Hematopoietic multipotent progenitor cell treated with erythropoietin and hydrocortisone succinate and interleukin-3 and kit ligand, for 4 days (in vitro differentiated cells): ENCODE results near the gene PDCD5.
A peak's percentile ranks its signal among the peaks of the same experiment; 100 is the strongest.
"Not testable (repeated sequence)": the region's sequence is repeated elsewhere in the genome, so short reads cannot be mapped to it uniquely, and the experiment has no call there.

Experiments used
- DNase-seq: peaks from one replicate; pipeline ENCODE4 v3.0.0-alpha.2; 2015

The PDCD5 gene

GRCh38 chr19:32580901-32581704 is at the start of gene PDCD5:
TSS of gene PDCD5 (plus strand) at chr19:32581190. CDS start at chr19:32581262, 72 bp downstream.
- peak; percentile 98 for DNase-seq

GRCh38 chr19:32532233-32532632 is 48.8 kb upstream of the PDCD5 start:
- peak; percentile 47 for DNase-seq

GRCh38 chr19:32537580-32537979 is 43.4 kb upstream of the PDCD5 start:
- no peak for DNase-seq

GRCh38 chr19:32539240-32539916 is 41.6 kb upstream of the PDCD5 start:
- DNase-seq, result no peak

GRCh38 chr19:32540621-32541020 is 40.4 kb upstream of the PDCD5 start:
- peak; percentile 73 for DNase-seq

- not testable (repeated sequence) for DNase-seq
Observed at GRCh38 chr19:32541376-32541775, 39.6 kb upstream of the PDCD5 start.

- DNase-seq, result peak; percentile 14
Observed at GRCh38 chr19:32542477-32543108, 38.4 kb upstream of the PDCD5 start.

- no peak for DNase-seq
Observed at GRCh38 chr19:32543115-32543900, 37.7 kb upstream of the PDCD5 start.

GRCh38 chr19:32544917-32545316 is 36.1 kb upstream of the PDCD5 start:
- no peak for DNase-seq

GRCh38 chr19:32550666-32551065 is 30.3 kb upstream of the PDCD5 start:
- no peak for DNase-seq

GRCh38 chr19:32555786-32556185 is 25.2 kb upstream of the PDCD5 start:
- DNase-seq, result no peak

GRCh38 chr19:32558607-32559228 is 22.3 kb upstream of the PDCD5 start:
- no peak for DNase-seq

- no peak for DNase-seq
Observed at GRCh38 chr19:32563761-32564160, 17.2 kb upstream of the PDCD5 start.

- DNase-seq, result no peak
Observed at GRCh38 chr19:32566246-32566830, 14.7 kb upstream of the PDCD5 start.

GRCh38 chr19:32567486-32567885 is 13.5 kb upstream of the PDCD5 start:
- no peak for DNase-seq

- DNase-seq, result peak; percentile 87
Observed at GRCh38 chr19:32570081-32570785, 10.8 kb upstream of the PDCD5 start.

- DNase-seq, result not testable (repeated sequence)
Observed at GRCh38 chr19:32571471-32572075, 9.4 kb upstream of the PDCD5 start.

- DNase-seq, result not testable (repeated sequence)
Observed at GRCh38 chr19:32572700-32573491, 8.1 kb upstream of the PDCD5 start.

GRCh38 chr19:32573492-32573794 is 7.5 kb upstream of the PDCD5 start:
- DNase-seq, result no peak

GRCh38 chr19:32576790-32577189 is 4.2 kb upstream of the PDCD5 start:
- no peak for DNase-seq
